UCSD-AML1 (cell line): ENCODE results near the gene RRM2.
A peak's percentile ranks its signal among the peaks of the same experiment; 100 is the strongest.
"Not testable (repeated sequence)": the region's sequence is repeated elsewhere in the genome, so short reads cannot be mapped to it uniquely, and the experiment has no call there.

Experiments
- DNase-seq: peaks from one replicate; lab custom pipeline; 2025; ENCODE audit not compliant: unreplicated experiment; lab: John Stamatoyannopoulos, UW

RRM2 gene

GRCh38 chr2:10091182-10091888 lies 31.2 kb upstream of the RRM2 start:
- DNase-seq = no peak

- DNase-seq = not testable (repeated sequence)
These were observed 30.7 kb upstream of the RRM2 start for GRCh38 chr2:10091889-10092244.

GRCh38 chr2:10094271-10094814 lies 28.2 kb upstream of the RRM2 start:
- no peak for DNase-seq

GRCh38 chr2:10095175-10095574 lies 27.4 kb upstream of the RRM2 start:
- DNase-seq = no peak

- no peak for DNase-seq
These were observed 25.9 kb upstream of the RRM2 start for GRCh38 chr2:10096641-10097040.

GRCh38 chr2:10097352-10098148 lies 25.0 kb upstream of the RRM2 start:
- DNase-seq = peak; percentile 51

GRCh38 chr2:10101491-10101890 lies 21.0 kb upstream of the RRM2 start:
- no peak for DNase-seq

GRCh38 chr2:10103179-10103578 lies 19.4 kb upstream of the RRM2 start:
- DNase-seq = no peak

GRCh38 chr2:10104906-10105305 lies 17.6 kb upstream of the RRM2 start:
- not testable (repeated sequence) for DNase-seq

- DNase-seq = no peak
These were observed 13.2 kb upstream of the RRM2 start for GRCh38 chr2:10109311-10109710.

- DNase-seq = no peak
These were observed 3.6 kb upstream of the RRM2 start for GRCh38 chr2:10119027-10119325.

- DNase-seq = no peak
These were observed 2.9 kb upstream of the RRM2 start for GRCh38 chr2:10119601-10120157.

- peak; percentile 95 for DNase-seq
These were observed 2.2 kb upstream of the RRM2 start for GRCh38 chr2:10120158-10120876.

- no peak for DNase-seq
These were observed 1.5 kb upstream of the RRM2 start for GRCh38 chr2:10120877-10121574.

- DNase-seq = no peak
These were observed 742 bp downstream of the RRM2 start for GRCh38 chr2:10123281-10123680.

GRCh38 chr2:10124538-10125045 lies 2.1 kb downstream of the RRM2 start:
- no peak for DNase-seq

GRCh38 chr2:10125842-10126631 lies 3.5 kb downstream of the RRM2 start:
- no peak for DNase-seq

GRCh38 chr2:10126632-10127026 lies 4.1 kb downstream of the RRM2 start:
- DNase-seq = no peak

GRCh38 chr2:10128420-10128819 lies 5.9 kb downstream of the RRM2 start:
- DNase-seq = no peak

- DNase-seq = no peak
These were observed 7.0 kb downstream of the RRM2 start for GRCh38 chr2:10129490-10129889.
